GM23248 (cell line): ENCODE results near the gene KDM7A.

ENCODE experiments used
- EZH2 ChIP-seq: fragments of 200-600 bp; sonication (generic); IDR thresholded peaks from 2 replicates; pipeline ENCODE4 v1.6.1; 2018; ENCODE audit warnings: antibody characterized with exemption, mild to moderate bottlenecking; ENCODE audit not compliant: insufficient read depth, poor library complexity, severe bottlenecking
- EZH2phosphoT487 ChIP-seq: fragments of 200-600 bp; sonication (generic); IDR thresholded peaks from 2 replicates; pipeline ENCODE4 v1.6.1; 2018; ENCODE audit warnings: antibody characterized with exemption, moderate library complexity, mild to moderate bottlenecking, low read depth; ENCODE audit not compliant: insufficient read depth

- TF ChIP-seq EZH2phosphoT487, result no peak
- no peak for TF ChIP-seq EZH2
Measured at GRCh38 chr7:140053812-140054539, 122.8 kb downstream of the KDM7A start.
